HEK293T (cell line): ENCODE data around the gene STBD1.

Experiments used
- ARNT ChIP-seq: fragments of 450-650 bp; IDR thresholded peaks from 2 replicates; pipeline ENCODE4 v1.6.1; 2017; ENCODE audit warnings: mild to moderate bottlenecking
- BHLHE40 ChIP-seq: fragments of 450-650 bp; IDR thresholded peaks from 2 replicates; pipeline ENCODE4 v1.6.1; 2016; ENCODE audit warnings: mild to moderate bottlenecking, moderate library complexity, borderline replicate concordance
- CTBP1 ChIP-seq: fragments of 450-650 bp; IDR thresholded peaks from 2 replicates; pipeline ENCODE4 v1.6.1; 2016; ENCODE audit warnings: borderline replicate concordance
- ELF4 ChIP-seq: fragments of 450-650 bp; IDR thresholded peaks from 2 replicates; pipeline ENCODE4 v1.6.1; 2017; ENCODE audit warnings: antibody characterized with exemption
- FOXA1 ChIP-seq: fragments of 450-650 bp; IDR thresholded peaks from 2 replicates; pipeline ENCODE4 v1.6.1; 2016; ENCODE audit warnings: mild to moderate bottlenecking
- FOXM1 ChIP-seq: fragments of 450-650 bp; IDR thresholded peaks from 2 replicates; pipeline ENCODE4 v1.6.1; 2017; ENCODE audit warnings: mild to moderate bottlenecking, borderline replicate concordance
- HDGF ChIP-seq: fragments of 450-650 bp; IDR thresholded peaks from 2 replicates; pipeline ENCODE4 v1.6.1; 2017; ENCODE audit warnings: antibody characterized with exemption, borderline replicate concordance
- NFRKB ChIP-seq: fragments of 450-650 bp; IDR thresholded peaks from 2 replicates; pipeline ENCODE4 v1.6.1; 2016; ENCODE audit warnings: mild to moderate bottlenecking, moderate library complexity
- SUZ12 ChIP-seq: fragments of 450-650 bp; IDR thresholded peaks from 2 replicates; pipeline ENCODE4 v1.6.1; 2016; ENCODE audit warnings: mild to moderate bottlenecking
- ZNF384 ChIP-seq: fragments of 450-650 bp; IDR thresholded peaks from 2 replicates; pipeline ENCODE4 v1.6.1; 2016
- TF ChIP-seq, protein P1 (sequence below): fragments of 450-650 bp; IDR thresholded peaks from 2 replicates; pipeline ENCODE4 v1.6.1; 2016

DNA sequence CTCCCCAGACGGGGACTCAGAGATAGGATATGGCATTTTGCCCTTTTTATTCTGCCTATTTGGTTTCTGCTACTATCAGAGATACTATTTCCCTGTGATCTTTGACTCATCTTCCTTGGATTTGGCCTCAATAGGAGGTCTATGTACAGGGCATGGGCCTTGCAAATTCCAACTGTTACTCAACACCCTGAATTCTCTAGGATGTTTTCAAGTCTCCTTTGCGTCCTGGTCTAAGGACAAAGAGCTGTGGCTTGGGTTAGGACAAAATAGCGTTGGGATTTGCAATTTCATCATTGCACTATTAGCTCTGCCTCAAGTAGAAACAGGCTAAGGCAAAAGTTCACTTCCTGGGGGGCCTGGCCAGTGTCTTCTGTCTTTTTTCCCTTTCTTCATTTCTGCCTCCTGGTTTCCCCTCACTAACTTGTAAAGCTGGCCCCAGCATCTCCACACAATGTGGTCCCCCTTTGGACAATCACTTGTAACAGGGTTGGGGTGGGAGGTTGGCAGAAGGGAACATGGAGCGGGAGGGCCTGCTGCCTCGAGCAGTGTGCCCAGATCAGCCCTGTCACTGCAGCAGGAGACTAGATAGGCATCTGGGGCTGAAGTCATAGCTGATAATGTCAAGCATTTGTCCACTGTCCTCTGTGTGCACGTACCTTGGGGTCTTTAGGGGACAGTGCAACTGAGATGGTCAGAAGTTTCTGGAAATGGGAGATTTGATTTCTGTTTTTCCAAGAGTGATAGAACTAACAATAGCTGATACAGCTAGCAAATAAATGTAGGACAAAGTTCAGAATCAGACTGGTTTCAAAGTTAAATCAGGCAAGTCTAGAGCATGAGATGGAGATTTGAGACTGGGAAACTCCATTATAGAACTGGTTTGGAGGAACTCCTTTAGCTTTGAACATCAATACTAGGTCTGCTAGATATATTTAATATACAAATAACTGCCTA, 25.8 kb upstream of the STBD1 start:
- TF ChIP-seq SUZ12 (no peak), FOXM1 (no peak), FOXA1 (no peak), BHLHE40 (no peak), ELF4 (no peak), NFRKB (no peak), CTBP1 (no peak), ZNF384 (no peak), HDGF (no peak), ARNT (no peak)
- TF ChIP-seq, protein P1, sequence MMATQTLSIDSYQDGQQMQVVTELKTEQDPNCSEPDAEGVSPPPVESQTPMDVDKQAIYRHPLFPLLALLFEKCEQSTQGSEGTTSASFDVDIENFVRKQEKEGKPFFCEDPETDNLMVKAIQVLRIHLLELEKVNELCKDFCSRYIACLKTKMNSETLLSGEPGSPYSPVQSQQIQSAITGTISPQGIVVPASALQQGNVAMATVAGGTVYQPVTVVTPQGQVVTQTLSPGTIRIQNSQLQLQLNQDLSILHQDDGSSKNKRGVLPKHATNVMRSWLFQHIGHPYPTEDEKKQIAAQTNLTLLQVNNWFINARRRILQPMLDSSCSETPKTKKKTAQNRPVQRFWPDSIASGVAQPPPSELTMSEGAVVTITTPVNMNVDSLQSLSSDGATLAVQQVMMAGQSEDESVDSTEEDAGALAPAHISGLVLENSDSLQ, result no peak
